Activated naive CD4-positive, alpha-beta T cell (primary cell): Measurements from ENCODE around the gene GNAT2.
"Not testable (repeated sequence)": the region's sequence is repeated elsewhere in the genome, so short reads cannot be mapped to it uniquely, and the experiment has no call there.

ENCODE experiments used
- DNase-seq, 4 experiments: peaks; one replicate each; lab custom pipeline; 2025; lab: John Stamatoyannopoulos, UW

The GNAT2 gene

GRCh38 chr1:109619576-109620400 lies at the start of gene GNAT2, which contains the start of gene AMPD2:
TSS of gene GNAT2 (minus strand) at chr1:109619616. CDS start at chr1:109612870, 6,746 bp downstream.
TSS of gene AMPD2 (plus strand) at chr1:109619837. CDS start at chr1:109621176, 1,339 bp downstream.
- peak; percentile 31 to 56 (median 36) for DNase-seq

DNA sequence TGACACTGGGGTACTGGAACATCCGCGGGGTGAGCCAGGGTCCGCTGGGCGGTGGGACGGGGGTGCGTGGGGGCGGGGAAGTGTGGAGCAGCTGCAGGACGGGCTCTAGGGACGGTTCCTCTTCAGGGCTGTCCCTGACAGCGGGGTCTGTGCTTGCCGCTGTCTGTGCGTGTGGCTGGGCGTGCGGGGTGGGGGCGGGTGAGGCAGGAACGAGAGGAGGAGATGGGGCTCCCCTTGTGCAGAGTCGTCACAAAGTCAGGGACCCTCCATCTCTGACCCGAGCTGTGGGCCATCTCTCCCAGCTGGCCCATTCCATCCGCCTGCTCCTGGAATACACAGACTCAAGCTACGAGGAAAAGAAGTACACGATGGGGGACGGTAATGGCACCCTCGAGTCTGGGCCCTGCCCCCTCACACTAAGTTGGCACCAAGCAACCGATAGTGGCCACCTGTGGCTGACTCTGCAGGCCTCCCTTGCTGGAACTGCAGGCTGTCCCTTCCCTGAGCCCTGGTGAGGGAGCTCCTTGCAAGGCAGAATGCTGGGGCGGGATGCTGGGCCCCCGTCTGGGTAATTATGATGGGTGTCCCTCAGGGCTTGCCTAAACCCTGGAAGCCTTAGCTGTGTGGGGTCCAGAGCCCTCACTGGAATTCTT lies 48.8 kb upstream of the GNAT2 start:
- no peak for DNase-seq

GRCh38 chr1:109667452-109668122 lies 48.2 kb upstream of the GNAT2 start, which contains the start of gene GSTM2:
TSS of gene GSTM2 (plus strand) at chr1:109668057. CDS start at chr1:109668116, 59 bp downstream.
- DNase-seq = peak; percentile 43 to 85 (median 72)

DNA sequence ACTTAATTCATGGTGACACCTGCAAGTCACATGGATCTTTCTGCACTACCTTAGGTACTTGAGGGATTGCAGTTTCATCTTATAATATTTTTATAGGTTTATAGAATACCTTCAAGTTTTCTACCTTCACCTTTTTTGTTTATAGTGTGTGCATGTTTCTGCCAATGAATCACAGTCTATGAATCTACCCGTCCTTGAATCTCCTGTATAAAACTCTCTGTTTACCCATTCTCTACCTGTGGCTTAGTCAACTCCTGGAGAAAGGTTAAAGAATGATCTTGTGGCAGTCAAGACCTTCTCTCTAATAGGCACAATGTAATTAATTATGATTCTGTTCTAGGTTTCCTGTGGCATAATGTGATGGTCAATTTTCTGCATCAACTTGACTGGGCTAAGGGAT lies 45.3 kb upstream of the GNAT2 start:
- DNase-seq = no peak

DNA sequence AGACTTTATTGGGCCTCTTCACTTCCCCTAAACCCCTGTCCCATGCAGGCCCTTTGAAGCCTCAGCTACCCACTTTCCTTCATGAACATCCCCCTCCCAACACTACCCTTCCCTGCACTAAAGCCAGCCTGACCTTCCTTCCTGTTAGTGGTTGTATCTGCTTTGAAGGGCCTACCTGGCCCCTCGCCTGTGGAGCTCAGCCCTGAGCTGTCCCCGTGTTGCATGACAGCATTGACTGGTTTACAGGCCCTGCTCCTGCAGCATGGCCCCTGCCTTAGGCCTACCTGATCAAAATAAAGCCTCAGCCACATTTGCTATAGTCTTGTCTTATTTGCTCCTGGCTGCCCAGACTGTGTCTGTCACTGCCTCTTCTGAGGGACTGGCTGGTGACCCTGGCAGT lies 42.0 kb upstream of the GNAT2 start:
- DNase-seq = no peak

DNA sequence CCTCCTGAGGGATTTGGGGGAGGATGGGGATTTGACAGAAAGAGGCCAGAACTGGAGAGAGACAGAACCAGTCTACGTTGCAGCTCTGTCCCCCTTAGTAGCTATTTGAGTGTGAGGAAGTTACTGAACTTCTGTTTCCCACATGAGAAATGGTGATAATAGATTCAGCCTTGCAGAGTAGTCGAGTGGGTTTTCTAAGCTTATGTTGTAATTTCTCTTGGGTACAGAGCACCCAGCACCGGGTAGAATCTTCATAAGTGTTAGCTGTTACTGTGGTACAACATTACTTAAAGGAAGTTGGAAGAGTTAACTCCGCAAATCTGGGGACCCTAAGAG lies 41.2 kb upstream of the GNAT2 start:
- DNase-seq = not testable (repeated sequence)

DNA sequence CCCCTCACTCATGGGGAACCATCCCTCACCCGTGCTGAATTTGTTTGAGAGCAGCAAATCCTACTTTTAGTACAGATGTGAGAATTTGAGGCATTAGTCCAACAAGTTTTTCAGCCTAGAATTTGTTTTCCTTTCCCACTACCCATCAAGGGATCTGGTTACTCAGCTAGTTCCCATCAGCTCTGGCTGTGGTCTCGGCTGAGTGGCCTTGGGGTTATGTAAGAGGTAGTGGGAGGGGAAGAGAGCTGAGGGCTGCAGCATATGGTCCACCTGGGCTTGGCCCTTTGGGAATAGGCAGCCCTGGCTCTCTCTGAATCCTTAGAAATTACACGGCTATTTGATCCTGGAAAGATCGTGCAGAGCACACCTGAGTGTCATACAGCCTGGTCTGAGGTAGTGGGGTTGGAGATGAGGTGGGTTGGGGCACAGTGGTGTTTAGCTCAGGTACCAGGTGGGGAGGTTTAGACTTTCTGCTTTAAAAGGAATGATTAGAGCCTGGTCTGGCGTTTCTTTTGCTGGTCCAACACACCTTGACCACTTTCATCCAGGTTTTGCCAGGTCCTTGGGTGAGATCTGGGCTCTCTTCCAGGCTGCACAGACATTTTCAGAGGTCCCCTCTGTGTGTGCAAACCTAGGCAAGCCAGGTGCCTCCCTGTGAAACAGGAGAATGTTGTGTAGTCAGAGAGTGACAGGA lies 40.7 kb upstream of the GNAT2 start:
- DNase-seq = no peak

DNA sequence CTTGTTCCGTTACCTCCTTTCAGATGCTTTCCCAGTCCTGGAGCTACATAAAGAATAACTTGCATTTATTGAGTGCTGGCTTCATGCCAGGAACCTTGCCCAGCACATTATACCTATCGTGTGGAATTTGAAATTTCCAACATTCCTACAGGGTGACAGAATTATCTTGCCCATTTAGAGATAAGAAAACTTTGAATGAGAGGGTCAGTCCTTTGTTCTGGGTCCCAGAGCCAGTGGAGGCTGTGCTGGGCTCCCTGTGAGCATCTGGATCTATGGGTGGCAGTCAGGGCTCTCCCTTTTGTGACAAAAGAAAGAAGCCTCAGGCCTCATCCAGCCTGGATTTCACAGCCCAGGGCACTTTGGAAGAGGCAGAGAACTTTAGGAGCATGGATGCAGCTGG lies 39.7 kb upstream of the GNAT2 start:
- DNase-seq = no peak

- no peak for DNase-seq
Measured at GRCh38 chr1:109658533-109659042, 39.2 kb upstream of the GNAT2 start.

- DNase-seq = no peak
Measured at GRCh38 chr1:109657970-109658369, 38.6 kb upstream of the GNAT2 start.

GRCh38 chr1:109657395-109657794 lies 38.0 kb upstream of the GNAT2 start:
- DNase-seq = no peak

DNA sequence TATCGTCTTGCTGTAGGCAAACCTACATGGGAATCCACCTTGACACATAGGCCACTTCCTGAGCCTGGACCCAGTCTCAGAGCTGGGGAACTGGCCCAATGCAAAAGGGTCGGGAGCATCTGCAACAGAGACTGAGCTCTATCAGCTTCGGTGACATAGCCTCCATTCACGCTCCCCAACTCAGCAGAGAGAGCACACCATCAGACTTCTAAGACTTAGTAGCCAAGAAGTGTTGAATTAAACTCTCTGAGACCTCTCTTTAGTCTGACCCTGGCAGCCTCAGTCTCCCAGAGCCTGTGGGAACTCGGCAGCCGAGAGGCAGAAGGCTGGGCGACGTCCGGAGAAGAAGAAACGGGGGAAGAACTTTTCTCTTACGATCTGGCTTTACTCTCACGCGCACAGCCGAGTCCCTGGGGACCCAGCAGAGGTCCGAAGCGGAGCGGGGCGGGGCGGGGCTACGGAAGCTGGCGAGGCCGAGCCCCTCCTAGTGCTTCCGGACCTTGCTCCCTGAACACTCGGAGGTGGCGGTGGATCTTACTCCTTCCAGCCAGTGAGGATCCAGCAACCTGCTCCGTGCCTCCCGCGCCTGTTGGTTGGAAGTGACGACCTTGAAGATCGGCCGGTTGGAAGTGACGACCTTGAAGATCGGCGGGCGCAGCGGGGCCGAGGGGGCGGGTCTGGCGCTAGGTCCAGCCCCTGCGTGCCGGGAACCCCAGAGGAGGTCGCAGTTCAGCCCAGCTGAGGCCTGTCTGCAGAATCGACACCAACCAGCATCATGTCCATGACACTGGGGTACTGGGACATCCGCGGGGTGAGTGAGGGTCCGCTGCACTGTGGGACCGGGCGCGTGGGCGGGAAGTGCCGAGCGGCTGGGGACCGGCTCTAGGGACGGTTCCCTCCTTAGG lies 36.5 kb upstream of the GNAT2 start, which contains the start of gene GSTM4:
GSTM4 (plus strand) TSS at position 485 of the 905 bp plus-strand sequence; CDS start at position 776, 291 bp downstream.
- DNase-seq = peak in 3 of 4 experiments; percentile 16 to 52 (median 21)

GRCh38 chr1:109654519-109654918 lies 35.1 kb upstream of the GNAT2 start:
- DNase-seq = no peak

DNA sequence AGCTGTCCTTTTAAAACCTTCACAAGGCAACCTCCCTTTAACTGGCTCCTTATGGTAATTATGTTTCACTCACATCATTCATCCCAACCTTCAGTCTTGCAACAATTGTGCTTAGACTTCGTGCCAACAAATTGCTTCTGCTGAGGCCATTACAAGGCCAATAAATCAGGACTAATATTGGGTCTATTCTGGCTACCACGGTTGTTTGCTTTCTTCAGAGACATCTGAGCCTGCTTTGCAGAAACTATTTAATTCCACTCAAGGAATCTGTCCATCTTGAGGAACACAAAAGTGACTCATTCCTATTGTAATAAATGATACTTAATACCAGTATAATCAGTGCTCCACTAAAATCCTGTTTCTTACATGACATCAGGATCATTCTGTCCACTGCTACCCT lies 33.9 kb upstream of the GNAT2 start:
- no peak for DNase-seq

DNA sequence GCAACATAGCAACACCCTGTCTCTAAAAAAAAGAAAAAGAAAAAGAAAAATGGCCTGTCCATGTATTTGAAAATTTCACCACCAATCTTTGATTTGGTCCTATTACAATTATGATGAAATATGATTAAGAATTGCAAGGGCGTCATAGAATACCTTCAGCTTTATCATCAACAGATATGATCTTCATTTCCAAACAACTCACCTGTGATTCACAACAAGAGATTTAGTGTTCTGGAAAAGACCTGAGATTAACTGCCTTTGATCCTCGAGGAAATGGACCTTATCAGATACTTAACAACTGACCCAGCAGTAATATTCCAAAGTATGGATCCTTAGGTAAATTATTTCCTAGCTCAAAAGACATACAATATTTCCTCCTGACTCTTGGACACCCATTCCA lies 33.0 kb upstream of the GNAT2 start:
- no peak for DNase-seq

GRCh38 chr1:109650609-109651008 lies 31.2 kb upstream of the GNAT2 start:
- no peak for DNase-seq

DNA sequence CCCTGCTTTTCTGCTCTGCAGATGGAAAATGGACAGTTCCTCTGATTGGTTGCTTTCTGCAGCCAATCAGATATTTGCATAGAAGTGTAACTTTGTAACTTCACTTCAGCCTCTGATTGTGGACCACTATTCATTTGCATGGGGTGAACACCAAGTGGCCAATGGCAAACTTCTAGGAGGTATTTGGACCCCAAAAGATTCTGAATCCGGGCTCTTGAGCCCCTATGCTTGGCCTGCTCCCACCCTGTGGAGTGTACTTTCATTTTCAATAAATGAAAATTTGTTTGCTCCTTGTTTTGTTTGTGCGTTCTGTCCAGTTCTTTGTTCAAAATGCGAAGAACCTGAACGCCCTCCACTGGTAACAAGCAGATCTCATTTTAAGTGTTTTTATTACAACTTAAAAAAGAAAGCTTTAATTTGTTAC lies 30.1 kb upstream of the GNAT2 start:
- DNase-seq = no peak

- DNase-seq = no peak
Measured at GRCh38 chr1:109644670-109645069, 25.3 kb upstream of the GNAT2 start.

DNA sequence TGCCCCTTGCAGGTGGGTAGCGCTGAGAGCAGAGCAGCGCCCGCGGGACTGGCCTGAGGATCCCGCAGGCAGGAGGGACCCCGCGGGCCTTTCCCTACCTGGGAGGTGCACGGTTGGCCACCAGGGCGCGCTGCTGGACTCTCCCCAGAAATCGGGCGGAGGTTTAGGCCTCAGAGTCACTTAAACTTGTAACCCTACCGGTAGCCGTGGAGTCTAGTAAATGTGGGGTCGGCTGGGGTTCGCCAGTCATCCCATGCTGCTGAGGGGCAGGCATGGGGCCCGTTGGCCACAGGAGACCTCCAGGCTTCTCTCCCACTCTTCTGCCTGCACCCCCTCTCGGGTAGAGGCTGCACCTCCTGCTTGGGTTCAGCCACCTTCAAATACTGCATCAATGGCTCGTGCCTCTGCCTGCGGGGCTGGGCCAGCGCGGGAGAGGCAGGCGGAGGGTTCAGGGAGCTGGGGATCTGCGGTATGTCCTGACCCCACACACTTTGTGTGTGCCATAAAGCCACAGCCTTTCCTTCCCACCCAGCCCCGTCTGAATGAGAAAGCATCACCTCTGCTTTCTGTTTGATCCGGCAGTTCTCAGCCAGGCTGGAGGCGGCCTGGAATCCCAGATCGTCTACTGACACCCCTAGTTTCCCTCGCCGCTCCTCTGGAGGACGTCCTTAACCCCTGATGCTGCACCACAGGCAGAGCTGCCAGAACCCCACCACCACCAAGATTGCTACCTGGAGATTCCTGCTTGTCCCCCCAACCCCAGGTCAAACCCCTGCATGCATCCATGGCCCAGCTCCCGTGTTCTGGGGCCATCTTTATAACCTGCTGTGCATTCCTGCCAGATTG lies 24.2 kb upstream of the GNAT2 start:
- peak; percentile 82 to 91 (median 88) for DNase-seq

DNA sequence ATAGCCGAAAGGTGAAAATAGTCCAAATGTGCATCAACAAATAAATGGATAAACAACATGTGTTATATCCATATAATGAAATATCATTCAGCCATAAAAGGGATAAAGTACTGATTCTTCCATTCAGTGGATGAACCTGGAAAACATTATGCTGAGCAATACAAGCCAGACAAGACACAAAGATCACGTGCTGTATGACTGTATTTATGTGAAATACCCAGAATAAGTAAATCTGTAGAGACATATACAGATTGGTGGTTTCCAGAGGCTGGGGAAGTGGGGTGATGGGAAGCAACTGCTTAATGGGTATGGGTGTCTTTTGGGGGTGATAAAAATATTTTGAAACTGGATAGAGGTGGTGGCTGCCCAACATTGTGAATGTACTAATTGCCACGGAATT lies 23.2 kb upstream of the GNAT2 start:
- no peak for DNase-seq
